WTC11 (cell line): ENCODE results near the gene SLC6A1. TPM values are rescaled to one million over a fixed set of nuclear protein-coding genes. Genes with fewer than 3 reads are reported as not detected.

Experiments used
- ATAC-seq: fragments of 200-7000 bp; cut with Tn5 transposase; 2 replicates; pipeline ENCODE4 v1.10.0; 2021; ENCODE audit warnings: mild to moderate bottlenecking, moderate library complexity
- CTCF ChIA-PET: fragments of 300-600 bp; sonication (Branson Sonifier 250); formaldehyde crosslinking; loops from one replicate; lab custom pipeline; 2021; ENCODE audit warnings: antibody characterized with exemption; lab: Charles Lee
- POLR2A ChIA-PET: fragments of 350-600 bp; sonication (Branson Sonifier 250); formaldehyde crosslinking; loops from one replicate; lab custom pipeline; 2021; ENCODE audit warnings: antibody characterized with exemption; lab: Charles Lee
- DNase-seq: peaks from one replicate; pipeline ENCODE4 v3.0.0; 2021; ENCODE audit warnings: low spot score
- H3K27ac Mint-ChIP-seq: 2 replicates; pipeline ENCODE4 v1.8.0; 2021; ENCODE audit warnings: mixed read lengths
- H3K27me3 Mint-ChIP-seq: 2 replicates; pipeline ENCODE4 v1.8.0; 2021; ENCODE audit warnings: low read depth, mild to moderate bottlenecking, moderate library complexity, mixed read lengths
- H3K36me3 Mint-ChIP-seq: 2 replicates; pipeline ENCODE4 v1.8.0; 2021; ENCODE audit warnings: mixed read lengths
- H3K4me1 Mint-ChIP-seq: 2 replicates; pipeline ENCODE4 v1.8.0; 2022; ENCODE audit warnings: mixed read lengths
- H3K4me3 Mint-ChIP-seq: 2 replicates; pipeline ENCODE4 v1.8.0; 2021; ENCODE audit warnings: mild to moderate bottlenecking, moderate library complexity, mixed read lengths
- H3K9me3 Mint-ChIP-seq: 2 replicates; pipeline ENCODE4 v1.8.0; 2021; ENCODE audit warnings: mixed read lengths
- CBFB ChIP-seq: sonication (generic); formaldehyde crosslinking; IDR thresholded peaks from 2 replicates; pipeline ENCODE4 v1.8.1; 2022; ENCODE audit warnings: mild to moderate bottlenecking, low read depth, missing genetic modification reagents
- EMX1 ChIP-seq: fragments of 250-450 bp; sonication (Bioruptor Pico); IDR thresholded peaks from 2 replicates; pipeline ENCODE4 v1.8.0; 2021; ENCODE audit warnings: mild to moderate bottlenecking
- FOXK1 ChIP-seq: sonication (generic); formaldehyde crosslinking; IDR thresholded peaks from 2 replicates; pipeline ENCODE4 v1.8.0; 2022; ENCODE audit warnings: mild to moderate bottlenecking, moderate library complexity, missing genetic modification reagents
- GABPB1 ChIP-seq: sonication (generic); formaldehyde crosslinking; IDR thresholded peaks from 2 replicates; pipeline ENCODE4 v1.8.1; 2023; ENCODE audit warnings: mild to moderate bottlenecking, missing genetic modification reagents
- GRHL2 ChIP-seq: fragments of 250-450 bp; sonication (Bioruptor Pico); IDR thresholded peaks from 2 replicates; pipeline ENCODE4 v1.8.0; 2022; ENCODE audit warnings: mild to moderate bottlenecking, moderate library complexity; ENCODE audit not compliant: insufficient replicate concordance, severe bottlenecking
- IRF2 ChIP-seq: sonication (generic); formaldehyde crosslinking; IDR thresholded peaks from 2 replicates; pipeline ENCODE4 v1.8.0; 2022; ENCODE audit warnings: low read depth, missing genetic modification reagents, borderline replicate concordance
- MXD4 ChIP-seq: fragments of 250-450 bp; sonication (Bioruptor Pico); IDR thresholded peaks from 2 replicates; pipeline ENCODE4 v1.8.0; 2021; ENCODE audit warnings: mild to moderate bottlenecking, moderate library complexity, borderline replicate concordance
- NR2C2 ChIP-seq: sonication (generic); formaldehyde crosslinking; IDR thresholded peaks from 2 replicates; pipeline ENCODE4 v1.8.0; 2022; ENCODE audit warnings: mild to moderate bottlenecking, missing genetic modification reagents
- SMAD4 ChIP-seq: sonication (generic); formaldehyde crosslinking; IDR thresholded peaks from 2 replicates; pipeline ENCODE4 v1.8.0; 2022; ENCODE audit warnings: mild to moderate bottlenecking, missing genetic modification reagents
- ZNF138 ChIP-seq: sonication (generic); formaldehyde crosslinking; conservative IDR thresholded peaks from 2 replicates; pipeline ENCODE4 v1.8.1; 2022; ENCODE audit warnings: mild to moderate bottlenecking, moderate library complexity, missing genetic modification reagents
- ZNF396 ChIP-seq: fragments of 250-450 bp; sonication (Bioruptor Pico); IDR thresholded peaks from 2 replicates; pipeline ENCODE4 v1.8.0; 2021; ENCODE audit warnings: mild to moderate bottlenecking, moderate library complexity, borderline replicate concordance
- ZNF423 ChIP-seq: fragments of 250-450 bp; sonication (Bioruptor Pico); IDR thresholded peaks from 2 replicates; pipeline ENCODE4 v2.1.2; 2022; ENCODE audit warnings: mild to moderate bottlenecking, moderate library complexity
- total RNA-seq: library from RNA; stranded (reverse); gene quantifications from 3 replicates; pipeline ENCODE4 v1.2.3, GENCODE V29; 2021
- TF ChIP-seq, protein P1 (sequence below): sonication (generic); formaldehyde crosslinking; IDR thresholded peaks from 2 replicates; pipeline ENCODE4 v1.8.0; 2022; ENCODE audit warnings: mild to moderate bottlenecking, missing genetic modification reagents
- TF ChIP-seq, protein P2 (sequence below): fragments of 250-450 bp; sonication (Bioruptor Pico); IDR thresholded peaks from 2 replicates; pipeline ENCODE4 v1.9.0; 2021; ENCODE audit warnings: mild to moderate bottlenecking
- TF ChIP-seq, protein P3 (sequence below): sonication (generic); formaldehyde crosslinking; IDR thresholded peaks from 2 replicates; pipeline ENCODE4 v1.8.0; 2022; ENCODE audit warnings: missing genetic modification reagents
- TF ChIP-seq, protein P4 (sequence below): sonication (generic); formaldehyde crosslinking; IDR thresholded peaks from 2 replicates; pipeline ENCODE4 v1.8.1; 2023; ENCODE audit warnings: mild to moderate bottlenecking, missing genetic modification reagents, moderate library complexity
- TF ChIP-seq, protein P5 (sequence below): sonication (generic); formaldehyde crosslinking; IDR thresholded peaks from 2 replicates; pipeline ENCODE4 v1.8.1; 2023; ENCODE audit warnings: mild to moderate bottlenecking, missing genetic modification reagents, moderate library complexity
- TF ChIP-seq, protein P6 (sequence below): sonication (generic); formaldehyde crosslinking; IDR thresholded peaks from 2 replicates; pipeline ENCODE4 v1.8.0; 2022; ENCODE audit warnings: mild to moderate bottlenecking, missing genetic modification reagents
- TF ChIP-seq, protein P7 (sequence below): fragments of 250-450 bp; sonication (Bioruptor Pico); conservative IDR thresholded peaks from 2 replicates; pipeline ENCODE4 v1.9.0; 2021; ENCODE audit warnings: mild to moderate bottlenecking
- TF ChIP-seq, protein P8 (sequence below): sonication (generic); formaldehyde crosslinking; IDR thresholded peaks from 2 replicates; pipeline ENCODE4 v1.8.1; 2022; ENCODE audit warnings: missing genetic modification reagents, borderline replicate concordance

The SLC6A1 gene
- total RNA-seq, 1 experiment from 2014 or later = 0.72 TPM

DNA sequence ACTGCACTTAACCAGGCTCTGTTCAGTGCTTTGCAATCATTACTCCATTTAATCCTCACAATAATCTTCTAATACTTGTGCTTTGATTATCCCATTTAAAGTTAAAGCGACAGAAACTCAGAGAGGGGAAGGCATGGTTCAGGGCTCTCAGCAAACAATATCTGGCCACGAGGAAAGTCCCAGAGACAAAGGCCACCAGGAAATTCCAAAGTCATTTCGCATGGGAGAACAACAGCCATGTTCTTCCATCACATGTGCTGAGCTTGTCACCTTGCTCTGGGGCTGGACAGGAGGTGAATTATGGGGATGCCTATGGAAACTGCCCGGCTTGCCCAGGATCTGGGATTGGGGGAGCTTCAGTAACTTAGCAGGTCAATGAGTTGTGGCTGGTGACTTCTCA, 95.5 kb downstream of the SLC6A1 start (continued):
- TF ChIP-seq, protein P1, sequence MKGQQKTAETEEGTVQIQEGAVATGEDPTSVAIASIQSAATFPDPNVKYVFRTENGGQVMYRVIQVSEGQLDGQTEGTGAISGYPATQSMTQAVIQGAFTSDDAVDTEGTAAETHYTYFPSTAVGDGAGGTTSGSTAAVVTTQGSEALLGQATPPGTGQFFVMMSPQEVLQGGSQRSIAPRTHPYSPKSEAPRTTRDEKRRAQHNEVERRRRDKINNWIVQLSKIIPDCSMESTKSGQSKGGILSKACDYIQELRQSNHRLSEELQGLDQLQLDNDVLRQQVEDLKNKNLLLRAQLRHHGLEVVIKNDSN (CRISPR knock-in tag) = no peak
- no peak for TF ChIP-seq ZNF423 (CRISPR knock-in tag)
- no peak for TF ChIP-seq EMX1
- TF ChIP-seq, protein P2, sequence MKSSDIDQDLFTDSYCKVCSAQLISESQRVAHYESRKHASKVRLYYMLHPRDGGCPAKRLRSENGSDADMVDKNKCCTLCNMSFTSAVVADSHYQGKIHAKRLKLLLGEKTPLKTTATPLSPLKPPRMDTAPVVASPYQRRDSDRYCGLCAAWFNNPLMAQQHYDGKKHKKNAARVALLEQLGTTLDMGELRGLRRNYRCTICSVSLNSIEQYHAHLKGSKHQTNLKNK (CRISPR knock-in tag) = no peak
- TF ChIP-seq, protein P3, sequence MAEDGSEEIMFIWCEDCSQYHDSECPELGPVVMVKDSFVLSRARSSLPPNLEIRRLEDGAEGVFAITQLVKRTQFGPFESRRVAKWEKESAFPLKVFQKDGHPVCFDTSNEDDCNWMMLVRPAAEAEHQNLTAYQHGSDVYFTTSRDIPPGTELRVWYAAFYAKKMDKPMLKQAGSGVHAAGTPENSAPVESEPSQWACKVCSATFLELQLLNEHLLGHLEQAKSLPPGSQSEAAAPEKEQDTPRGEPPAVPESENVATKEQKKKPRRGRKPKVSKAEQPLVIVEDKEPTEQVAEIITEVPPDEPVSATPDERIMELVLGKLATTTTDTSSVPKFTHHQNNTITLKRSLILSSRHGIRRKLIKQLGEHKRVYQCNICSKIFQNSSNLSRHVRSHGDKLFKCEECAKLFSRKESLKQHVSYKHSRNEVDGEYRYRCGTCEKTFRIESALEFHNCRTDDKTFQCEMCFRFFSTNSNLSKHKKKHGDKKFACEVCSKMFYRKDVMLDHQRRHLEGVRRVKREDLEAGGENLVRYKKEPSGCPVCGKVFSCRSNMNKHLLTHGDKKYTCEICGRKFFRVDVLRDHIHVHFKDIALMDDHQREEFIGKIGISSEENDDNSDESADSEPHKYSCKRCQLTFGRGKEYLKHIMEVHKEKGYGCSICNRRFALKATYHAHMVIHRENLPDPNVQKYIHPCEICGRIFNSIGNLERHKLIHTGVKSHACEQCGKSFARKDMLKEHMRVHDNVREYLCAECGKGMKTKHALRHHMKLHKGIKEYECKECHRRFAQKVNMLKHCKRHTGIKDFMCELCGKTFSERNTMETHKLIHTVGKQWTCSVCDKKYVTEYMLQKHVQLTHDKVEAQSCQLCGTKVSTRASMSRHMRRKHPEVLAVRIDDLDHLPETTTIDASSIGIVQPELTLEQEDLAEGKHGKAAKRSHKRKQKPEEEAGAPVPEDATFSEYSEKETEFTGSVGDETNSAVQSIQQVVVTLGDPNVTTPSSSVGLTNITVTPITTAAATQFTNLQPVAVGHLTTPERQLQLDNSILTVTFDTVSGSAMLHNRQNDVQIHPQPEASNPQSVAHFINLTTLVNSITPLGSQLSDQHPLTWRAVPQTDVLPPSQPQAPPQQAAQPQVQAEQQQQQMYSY = no peak
- no peak for TF ChIP-seq ZNF396 (CRISPR knock-in tag)

DNA sequence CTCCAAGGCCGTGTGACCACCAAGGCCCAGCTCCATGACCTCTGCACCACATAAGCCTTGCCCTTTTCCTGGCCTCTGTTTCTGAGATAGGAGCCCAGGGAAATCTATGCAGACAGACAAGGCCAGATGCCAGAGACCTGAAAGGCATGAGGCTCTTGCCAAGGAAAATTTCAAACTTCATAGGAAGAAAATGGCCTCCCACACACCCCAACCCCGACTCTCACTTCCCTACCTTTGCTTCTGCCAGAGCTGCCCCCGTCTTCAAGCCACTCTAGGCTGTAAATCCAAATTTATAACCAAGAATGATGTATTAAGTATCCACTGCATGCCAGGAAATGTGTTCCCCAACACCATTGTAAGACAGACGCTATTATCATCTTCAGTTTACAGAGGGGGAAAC, 96.3 kb downstream of the SLC6A1 start:
- DNase-seq (no peak), ATAC-seq (no peak)
- Mint-ChIP-seq H3K36me3 (no peaks in the 10 kb centered on the region), H3K9me3 (peaks cover 5% of the 10 kb centered on the region), H3K27me3 (no peaks in the 10 kb centered on the region), H3K4me1 (no peaks in the 10 kb centered on the region), H3K27ac (no peak overlapping the region), H3K4me3 (no peak overlapping the region)
- ChIA-PET POLR2A (no interaction called here), CTCF (no interaction called here)
- TF ChIP-seq SMAD4 (CRISPR knock-in tag) (no peak), GRHL2 (CRISPR knock-in tag) (no peak), CBFB (no peak), NR2C2 (CRISPR knock-in tag) (no peak), GABPB1 (CRISPR knock-in tag) (no peak), ZNF423 (CRISPR knock-in tag) (no peak), MXD4 (CRISPR knock-in tag) (no peak), FOXK1 (CRISPR knock-in tag) (no peak), ZNF138 (CRISPR knock-in tag) (no peak), IRF2 (CRISPR knock-in tag) (no peak)
- TF ChIP-seq, protein P4, sequence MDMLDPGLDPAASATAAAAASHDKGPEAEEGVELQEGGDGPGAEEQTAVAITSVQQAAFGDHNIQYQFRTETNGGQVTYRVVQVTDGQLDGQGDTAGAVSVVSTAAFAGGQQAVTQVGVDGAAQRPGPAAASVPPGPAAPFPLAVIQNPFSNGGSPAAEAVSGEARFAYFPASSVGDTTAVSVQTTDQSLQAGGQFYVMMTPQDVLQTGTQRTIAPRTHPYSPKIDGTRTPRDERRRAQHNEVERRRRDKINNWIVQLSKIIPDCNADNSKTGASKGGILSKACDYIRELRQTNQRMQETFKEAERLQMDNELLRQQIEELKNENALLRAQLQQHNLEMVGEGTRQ = no peak
- TF ChIP-seq, protein P5, sequence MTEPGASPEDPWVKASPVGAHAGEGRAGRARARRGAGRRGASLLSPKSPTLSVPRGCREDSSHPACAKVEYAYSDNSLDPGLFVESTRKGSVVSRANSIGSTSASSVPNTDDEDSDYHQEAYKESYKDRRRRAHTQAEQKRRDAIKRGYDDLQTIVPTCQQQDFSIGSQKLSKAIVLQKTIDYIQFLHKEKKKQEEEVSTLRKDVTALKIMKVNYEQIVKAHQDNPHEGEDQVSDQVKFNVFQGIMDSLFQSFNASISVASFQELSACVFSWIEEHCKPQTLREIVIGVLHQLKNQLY (CRISPR knock-in tag) = no peak
- TF ChIP-seq, protein P6, sequence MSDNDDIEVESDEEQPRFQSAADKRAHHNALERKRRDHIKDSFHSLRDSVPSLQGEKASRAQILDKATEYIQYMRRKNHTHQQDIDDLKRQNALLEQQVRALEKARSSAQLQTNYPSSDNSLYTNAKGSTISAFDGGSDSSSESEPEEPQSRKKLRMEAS (CRISPR knock-in tag) = no peak
- TF ChIP-seq, protein P7, sequence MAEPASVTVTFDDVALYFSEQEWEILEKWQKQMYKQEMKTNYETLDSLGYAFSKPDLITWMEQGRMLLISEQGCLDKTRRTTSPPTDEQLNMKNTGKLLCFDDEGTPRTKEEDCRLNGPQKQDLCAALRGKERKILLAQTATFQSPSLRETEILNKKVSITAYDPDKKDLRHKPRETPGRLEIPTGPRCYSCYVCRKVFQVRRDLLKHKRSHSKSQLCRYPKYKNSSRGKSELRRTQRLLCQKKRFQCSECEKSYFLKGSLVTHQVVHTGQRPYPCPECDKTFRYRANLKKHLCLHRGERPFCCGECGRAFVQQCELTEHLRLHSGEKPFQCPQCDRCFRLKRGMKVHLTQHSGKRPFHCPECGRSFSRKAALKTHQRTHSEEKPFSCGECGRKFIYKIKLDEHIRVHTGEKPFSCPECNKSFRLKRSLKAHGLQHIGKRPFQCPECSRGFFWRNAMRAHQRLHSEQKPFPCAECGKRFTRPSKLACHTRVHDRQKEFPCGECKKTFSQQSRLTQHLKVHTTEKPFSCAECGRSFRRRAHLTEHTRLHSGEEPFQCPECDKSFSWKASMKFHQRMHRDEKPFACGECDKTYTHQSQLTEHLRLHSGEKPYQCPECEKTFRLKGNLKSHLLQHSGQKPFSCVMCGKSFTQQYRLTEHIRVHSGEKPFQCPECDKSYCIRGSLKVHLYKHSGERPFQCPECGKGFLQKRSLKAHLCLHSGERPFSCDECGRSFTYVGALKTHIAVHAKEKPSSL (CRISPR knock-in tag) = no peak
- TF ChIP-seq, protein P8, sequence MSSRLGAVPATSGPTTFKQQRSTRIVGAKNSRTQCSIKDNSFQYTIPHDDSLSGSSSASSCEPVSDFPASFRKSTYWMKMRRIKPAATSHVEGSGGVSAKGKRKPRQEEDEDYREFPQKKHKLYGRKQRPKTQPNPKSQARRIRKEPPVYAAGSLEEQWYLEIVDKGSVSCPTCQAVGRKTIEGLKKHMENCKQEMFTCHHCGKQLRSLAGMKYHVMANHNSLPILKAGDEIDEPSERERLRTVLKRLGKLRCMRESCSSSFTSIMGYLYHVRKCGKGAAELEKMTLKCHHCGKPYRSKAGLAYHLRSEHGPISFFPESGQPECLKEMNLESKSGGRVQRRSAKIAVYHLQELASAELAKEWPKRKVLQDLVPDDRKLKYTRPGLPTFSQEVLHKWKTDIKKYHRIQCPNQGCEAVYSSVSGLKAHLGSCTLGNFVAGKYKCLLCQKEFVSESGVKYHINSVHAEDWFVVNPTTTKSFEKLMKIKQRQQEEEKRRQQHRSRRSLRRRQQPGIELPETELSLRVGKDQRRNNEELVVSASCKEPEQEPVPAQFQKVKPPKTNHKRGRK (CRISPR knock-in tag) = no peak
